WTC11 (cell line): ENCODE results near the gene PHF14. TPM values are rescaled to one million over a fixed set of nuclear protein-coding genes. Genes with fewer than 3 reads are reported as not detected.

ENCODE experiments used
- ATAC-seq: fragments of 200-7000 bp; cut with Tn5 transposase; 2 replicates; pipeline ENCODE4 v1.10.0; 2021; ENCODE audit warnings: mild to moderate bottlenecking, moderate library complexity
- CTCF ChIA-PET: fragments of 300-600 bp; sonication (Branson Sonifier 250); formaldehyde crosslinking; loops from one replicate; lab custom pipeline; 2021; ENCODE audit warnings: antibody characterized with exemption; lab: Charles Lee
- POLR2A ChIA-PET: fragments of 350-600 bp; sonication (Branson Sonifier 250); formaldehyde crosslinking; loops from one replicate; lab custom pipeline; 2021; ENCODE audit warnings: antibody characterized with exemption; lab: Charles Lee
- DNase-seq: peaks from one replicate; pipeline ENCODE4 v3.0.0; 2021; ENCODE audit warnings: low spot score
- H3K27ac Mint-ChIP-seq: 2 replicates; pipeline ENCODE4 v1.8.0; 2021; ENCODE audit warnings: mixed read lengths
- H3K27me3 Mint-ChIP-seq: 2 replicates; pipeline ENCODE4 v1.8.0; 2021; ENCODE audit warnings: low read depth, mild to moderate bottlenecking, moderate library complexity, mixed read lengths
- H3K36me3 Mint-ChIP-seq: 2 replicates; pipeline ENCODE4 v1.8.0; 2021; ENCODE audit warnings: mixed read lengths
- H3K4me1 Mint-ChIP-seq: 2 replicates; pipeline ENCODE4 v1.8.0; 2022; ENCODE audit warnings: mixed read lengths
- H3K4me3 Mint-ChIP-seq: 2 replicates; pipeline ENCODE4 v1.8.0; 2021; ENCODE audit warnings: mild to moderate bottlenecking, moderate library complexity, mixed read lengths
- H3K9me3 Mint-ChIP-seq: 2 replicates; pipeline ENCODE4 v1.8.0; 2021; ENCODE audit warnings: mixed read lengths
- AR ChIP-seq: fragments of 250-450 bp; sonication (Bioruptor Pico); IDR thresholded peaks from 2 replicates; pipeline ENCODE4 v1.9.0; 2021; ENCODE audit warnings: mild to moderate bottlenecking
- CBFB ChIP-seq: sonication (generic); formaldehyde crosslinking; IDR thresholded peaks from 2 replicates; pipeline ENCODE4 v1.8.1; 2022; ENCODE audit warnings: mild to moderate bottlenecking, low read depth, missing genetic modification reagents
- CTCF ChIP-seq: fragments of 200-600 bp; IDR thresholded peaks from 2 replicates; pipeline ENCODE4 v1.8.0; 2022; ENCODE audit warnings: antibody characterized with exemption
- E2F4 ChIP-seq: sonication (generic); formaldehyde crosslinking; IDR thresholded peaks from 2 replicates; pipeline ENCODE4 v1.8.1; 2022; ENCODE audit warnings: low read depth, mild to moderate bottlenecking, moderate library complexity, missing genetic modification reagents, borderline replicate concordance
- EMX1 ChIP-seq: fragments of 250-450 bp; sonication (Bioruptor Pico); IDR thresholded peaks from 2 replicates; pipeline ENCODE4 v1.8.0; 2021; ENCODE audit warnings: mild to moderate bottlenecking
- IRF1 ChIP-seq: sonication (generic); formaldehyde crosslinking; IDR thresholded peaks from 2 replicates; pipeline ENCODE4 v1.8.0; 2023; ENCODE audit warnings: missing genetic modification reagents
- IRF2 ChIP-seq: sonication (generic); formaldehyde crosslinking; IDR thresholded peaks from 2 replicates; pipeline ENCODE4 v1.8.0; 2022; ENCODE audit warnings: low read depth, missing genetic modification reagents, borderline replicate concordance
- JUN ChIP-seq: sonication (generic); formaldehyde crosslinking; IDR thresholded peaks from 2 replicates; pipeline ENCODE4 v1.8.0; 2023; ENCODE audit warnings: mild to moderate bottlenecking, missing genetic modification reagents
- KAT7 ChIP-seq: sonication (generic); formaldehyde crosslinking; IDR thresholded peaks from 2 replicates; pipeline ENCODE4 v1.8.1; 2023; ENCODE audit warnings: missing genetic modification reagents, mild to moderate bottlenecking, borderline replicate concordance
- MAX ChIP-seq: sonication (generic); formaldehyde crosslinking; IDR thresholded peaks from 2 replicates; pipeline ENCODE4 v1.8.0; 2022; ENCODE audit warnings: mild to moderate bottlenecking, missing genetic modification reagents
- MXD4 ChIP-seq: fragments of 250-450 bp; sonication (Bioruptor Pico); IDR thresholded peaks from 2 replicates; pipeline ENCODE4 v1.8.0; 2021; ENCODE audit warnings: mild to moderate bottlenecking, moderate library complexity, borderline replicate concordance
- NFYB ChIP-seq: sonication (generic); formaldehyde crosslinking; conservative IDR thresholded peaks from 2 replicates; pipeline ENCODE4 v1.8.0; 2022; ENCODE audit warnings: low read depth, missing genetic modification reagents
- NR3C1 ChIP-seq: sonication (generic); formaldehyde crosslinking; conservative IDR thresholded peaks from 2 replicates; pipeline ENCODE4 v1.8.1; 2023; ENCODE audit warnings: low read depth, mild to moderate bottlenecking, missing genetic modification reagents
- PREB ChIP-seq: sonication (generic); formaldehyde crosslinking; IDR thresholded peaks from 2 replicates; pipeline ENCODE4 v1.8.1; 2022; ENCODE audit warnings: mild to moderate bottlenecking, missing genetic modification reagents, moderate library complexity, borderline replicate concordance
- RORB ChIP-seq: fragments of 250-450 bp; sonication (Bioruptor Pico); IDR thresholded peaks from 2 replicates; pipeline ENCODE4 v1.9.0; 2021; ENCODE audit warnings: mild to moderate bottlenecking
- SP1 ChIP-seq: sonication (generic); formaldehyde crosslinking; conservative IDR thresholded peaks from 2 replicates; pipeline ENCODE4 v1.8.1; 2022; ENCODE audit warnings: missing genetic modification reagents
- STAT6 ChIP-seq: sonication (generic); formaldehyde crosslinking; conservative IDR thresholded peaks from 2 replicates; pipeline ENCODE4 v1.8.1; 2023; ENCODE audit warnings: mild to moderate bottlenecking, low read depth, missing genetic modification reagents, moderate library complexity
- ZBTB43 ChIP-seq: sonication (generic); formaldehyde crosslinking; IDR thresholded peaks from 2 replicates; pipeline ENCODE4 v1.8.1; 2023; ENCODE audit warnings: mild to moderate bottlenecking, missing genetic modification reagents
- ZSCAN18 ChIP-seq: fragments of 250-450 bp; sonication (Bioruptor Pico); IDR thresholded peaks from 2 replicates; pipeline ENCODE4 v2.1.2; 2022; ENCODE audit warnings: mild to moderate bottlenecking, moderate library complexity
- total RNA-seq: library from RNA; stranded (reverse); gene quantifications from 3 replicates; pipeline ENCODE4 v1.2.3, GENCODE V29; 2021

Gene PHF14
- total RNA-seq, 1 experiment from 2014 or later = 47.7 TPM

GRCh38 chr7:11191574-11192220, 218.0 kb downstream of the PHF14 start:
- Mint-ChIP-seq H3K9me3 (no peaks in the 10 kb centered on the region), H3K27me3 (peaks cover 96% of the 10 kb centered on the region), H3K36me3 (no peaks in the 10 kb centered on the region), H3K4me3 (peak overlapping the region; percentile 79), H3K27ac (no peak overlapping the region), H3K4me1 (peaks cover 69% of the 10 kb centered on the region)
- CTCF ChIA-PET = no interaction called here
- peak; percentile 55 for ATAC-seq
- peak; percentile 68 for DNase-seq
- POLR2A ChIA-PET = no interaction called here
- TF ChIP-seq KAT7 (CRISPR knock-in tag) = no peak
- TF ChIP-seq MAX (CRISPR knock-in tag) = no peak
- TF ChIP-seq NFYB (CRISPR knock-in tag) = no peak
- TF ChIP-seq STAT6 (CRISPR knock-in tag) = no peak
- TF ChIP-seq EMX1 (CRISPR knock-in tag) = no peak
- TF ChIP-seq NR3C1 (CRISPR knock-in tag) = no peak
- no peak for TF ChIP-seq E2F4 (CRISPR knock-in tag)
- no peak for TF ChIP-seq PREB (CRISPR knock-in tag)
- TF ChIP-seq IRF2 (CRISPR knock-in tag) = no peak

- DNase-seq = no peak
- H3K36me3 Mint-ChIP-seq = no peaks in the 10 kb centered on the region
- no peak for ATAC-seq
- peak overlapping the region; percentile 92 for H3K27ac Mint-ChIP-seq
- ChIA-PET POLR2A (no interaction called here), CTCF (no interaction called here)
- H3K4me3 Mint-ChIP-seq = peak overlapping the region; percentile 79
- peaks cover 76% of the 10 kb centered on the region for H3K4me1 Mint-ChIP-seq
- H3K9me3 Mint-ChIP-seq = no peaks in the 10 kb centered on the region
- H3K27me3 Mint-ChIP-seq = peaks cover 96% of the 10 kb centered on the region
- no peak for TF ChIP-seq AR
- TF ChIP-seq SP1 (CRISPR knock-in tag) = no peak
- no peak for TF ChIP-seq RORB
- no peak for TF ChIP-seq JUN (CRISPR knock-in tag)
- no peak for TF ChIP-seq CTCF
- no peak for TF ChIP-seq CBFB (CRISPR knock-in tag)
- no peak for TF ChIP-seq IRF1 (CRISPR knock-in tag)
- no peak for TF ChIP-seq ZBTB43 (CRISPR knock-in tag)
- TF ChIP-seq MXD4 (CRISPR knock-in tag) = no peak
- no peak for TF ChIP-seq ZSCAN18
Observed at GRCh38 chr7:11192506-11192905, 218.8 kb downstream of the PHF14 start.
